Measurements from ENCODE around the gene GRM5.
"Not testable (repeated sequence)": the region's sequence is repeated elsewhere in the genome, so short reads cannot be mapped to it uniquely, and the experiment has no call there.

GRM5 gene

GRCh38 chr11:88972210-88972609 lies 93.6 kb downstream of the GRM5 start:
- DNase-seq (ENCODE audit: low read depth), result no peak

- DNase-seq (ENCODE audit: low read depth), result not testable (repeated sequence)
Measured at GRCh38 chr11:88961621-88962020, 104.2 kb downstream of the GRM5 start.

- not testable (repeated sequence) for DNase-seq (ENCODE audit: low read depth)
Measured at GRCh38 chr11:88959857-88960256, 105.9 kb downstream of the GRM5 start.

- DNase-seq (ENCODE audit: low read depth), result no peak
Measured at GRCh38 chr11:88950975-88951374, 114.8 kb downstream of the GRM5 start.

GRCh38 chr11:88948908-88949307 lies 116.9 kb downstream of the GRM5 start:
- DNase-seq (ENCODE audit: low read depth), result not testable (repeated sequence)

GRCh38 chr11:88947843-88948572 lies 117.8 kb downstream of the GRM5 start:
- DNase-seq (ENCODE audit: low read depth), result not testable (repeated sequence)

- DNase-seq (ENCODE audit: low read depth), result not testable (repeated sequence)
Measured at GRCh38 chr11:88929665-88930064, 136.1 kb downstream of the GRM5 start.

- not testable (repeated sequence) for DNase-seq (ENCODE audit: low read depth)
Measured at GRCh38 chr11:88917065-88917464, 148.7 kb downstream of the GRM5 start.

- DNase-seq (ENCODE audit: low read depth), result no peak
Measured at GRCh38 chr11:88909500-88909899, 156.3 kb downstream of the GRM5 start.

- not testable (repeated sequence) for DNase-seq (ENCODE audit: low read depth)
Measured at GRCh38 chr11:88901436-88901835, 164.3 kb downstream of the GRM5 start.

- DNase-seq (ENCODE audit: low read depth), result not testable (repeated sequence)
Measured at GRCh38 chr11:88888855-88889254, 176.9 kb downstream of the GRM5 start.

- DNase-seq (ENCODE audit: low read depth), result peak; percentile 13
Measured at GRCh38 chr11:88886796-88887195, 179.0 kb downstream of the GRM5 start.

GRCh38 chr11:88882800-88883199 lies 183.0 kb downstream of the GRM5 start:
- not testable (repeated sequence) for DNase-seq (ENCODE audit: low read depth)

GRCh38 chr11:88861618-88862017 lies 204.2 kb downstream of the GRM5 start:
- no peak for DNase-seq (ENCODE audit: low read depth)

GRCh38 chr11:88860431-88860830 lies 205.4 kb downstream of the GRM5 start:
- DNase-seq (ENCODE audit: low read depth), result not testable (repeated sequence)

GRCh38 chr11:88853963-88854362 lies 211.8 kb downstream of the GRM5 start:
- not testable (repeated sequence) for DNase-seq (ENCODE audit: low read depth)

- DNase-seq (ENCODE audit: low read depth), result not testable (repeated sequence)
Measured at GRCh38 chr11:88851547-88851946, 214.2 kb downstream of the GRM5 start.

- DNase-seq (ENCODE audit: low read depth), result not testable (repeated sequence)
Measured at GRCh38 chr11:88849773-88850172, 216.0 kb downstream of the GRM5 start.

GRCh38 chr11:88849368-88849767 lies 216.4 kb downstream of the GRM5 start:
- DNase-seq (ENCODE audit: low read depth), result no peak

- DNase-seq (ENCODE audit: low read depth), result not testable (repeated sequence)
Measured at GRCh38 chr11:88846266-88846665, 219.5 kb downstream of the GRM5 start.

- DNase-seq (ENCODE audit: low read depth), result not testable (repeated sequence)
Measured at GRCh38 chr11:88844941-88845340, 220.8 kb downstream of the GRM5 start.

GRCh38 chr11:88843766-88844426 lies 221.9 kb downstream of the GRM5 start:
- not testable (repeated sequence) for DNase-seq (ENCODE audit: low read depth)

GRCh38 chr11:88838139-88838538 lies 227.6 kb downstream of the GRM5 start:
- DNase-seq (ENCODE audit: low read depth), result not testable (repeated sequence)

Measured in fibroblast of gingiva (primary cell).